Measurements from ENCODE around the gene TECPR2. TPM values are rescaled to one million over a fixed set of nuclear protein-coding genes. Genes with fewer than 3 reads are reported as not detected.

Gene TECPR2
- total RNA-seq, 1 donor from 2014 or later = 8.4 TPM

DNA sequence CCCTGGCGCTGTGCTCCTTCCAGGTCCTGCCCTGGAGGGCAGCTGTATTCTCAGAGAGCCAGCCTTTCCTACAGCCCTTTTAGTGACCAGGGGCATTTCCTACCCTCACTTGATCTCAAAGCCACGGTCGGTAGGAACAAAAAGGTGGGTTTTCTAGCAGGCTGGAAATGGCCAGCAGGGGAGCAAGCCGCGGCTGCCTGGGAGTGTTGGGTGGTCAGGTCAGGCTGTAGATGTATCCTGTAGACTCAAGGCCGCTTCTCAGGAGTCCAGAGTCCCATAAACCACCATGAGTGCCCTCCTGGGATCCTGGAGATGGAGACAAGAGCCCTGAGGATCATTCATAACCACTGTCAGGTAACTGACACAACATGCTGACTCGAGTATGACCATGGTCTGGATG lies 18.7 kb upstream of the TECPR2 start:
- no peaks in the 10 kb centered on the region for H3K4me1 ChIP-seq
- H3K9ac ChIP-seq = no peak overlapping the region
- H3K27me3 Mint-ChIP-seq (ENCODE audit: insufficient read depth, low read depth) = peaks cover 5% of the 10 kb centered on the region
- no peaks in the 10 kb centered on the region for H3K36me3 ChIP-seq
- H3K4me3 Mint-ChIP-seq = no peak overlapping the region
- TF ChIP-seq EZH2phosphoT487 (IDR thresholded peaks at IDR 0.05) (no peak), EZH2 (IDR thresholded peaks at IDR 0.05) (no peak)
- TF ChIP-seq, protein P1, sequence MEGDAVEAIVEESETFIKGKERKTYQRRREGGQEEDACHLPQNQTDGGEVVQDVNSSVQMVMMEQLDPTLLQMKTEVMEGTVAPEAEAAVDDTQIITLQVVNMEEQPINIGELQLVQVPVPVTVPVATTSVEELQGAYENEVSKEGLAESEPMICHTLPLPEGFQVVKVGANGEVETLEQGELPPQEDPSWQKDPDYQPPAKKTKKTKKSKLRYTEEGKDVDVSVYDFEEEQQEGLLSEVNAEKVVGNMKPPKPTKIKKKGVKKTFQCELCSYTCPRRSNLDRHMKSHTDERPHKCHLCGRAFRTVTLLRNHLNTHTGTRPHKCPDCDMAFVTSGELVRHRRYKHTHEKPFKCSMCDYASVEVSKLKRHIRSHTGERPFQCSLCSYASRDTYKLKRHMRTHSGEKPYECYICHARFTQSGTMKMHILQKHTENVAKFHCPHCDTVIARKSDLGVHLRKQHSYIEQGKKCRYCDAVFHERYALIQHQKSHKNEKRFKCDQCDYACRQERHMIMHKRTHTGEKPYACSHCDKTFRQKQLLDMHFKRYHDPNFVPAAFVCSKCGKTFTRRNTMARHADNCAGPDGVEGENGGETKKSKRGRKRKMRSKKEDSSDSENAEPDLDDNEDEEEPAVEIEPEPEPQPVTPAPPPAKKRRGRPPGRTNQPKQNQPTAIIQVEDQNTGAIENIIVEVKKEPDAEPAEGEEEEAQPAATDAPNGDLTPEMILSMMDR (IDR thresholded peaks at IDR 0.05) = no peak
- H3K4me3 ChIP-seq = no peak overlapping the region
- no peak for DNase-seq (ENCODE audit: low spot score)
- no peaks in the 10 kb centered on the region for H3K9me3 ChIP-seq (ENCODE audit: low read depth)
- no peaks in the 10 kb centered on the region for H3F3A ChIP-seq (ENCODE audit: low read depth)
- H2AFZ ChIP-seq (replicated peaks) = no peak overlapping the region
- no peaks in the 10 kb centered on the region for H3K79me2 ChIP-seq (ENCODE audit: low read depth)
- H3K9me3 Mint-ChIP-seq = no peaks in the 10 kb centered on the region
- H3K36me3 Mint-ChIP-seq = peaks cover 12% of the 10 kb centered on the region
- H3K27ac ChIP-seq = no peak overlapping the region
- H4K20me1 ChIP-seq (ENCODE audit: low read depth) = no peaks in the 10 kb centered on the region
- H3K27me3 ChIP-seq = no peaks in the 10 kb centered on the region
- no peak overlapping the region for H3K27ac Mint-ChIP-seq
- H3K4me1 Mint-ChIP-seq = no peaks in the 10 kb centered on the region
- H3K4me2 ChIP-seq = no peak overlapping the region

GRCh38 chr14:102344485-102344884 lies 18.3 kb upstream of the TECPR2 start:
- H3K4me2 ChIP-seq = no peak overlapping the region
- no peaks in the 10 kb centered on the region for H3K36me3 ChIP-seq
- Mint-ChIP-seq H3K27ac (no peak overlapping the region), H3K36me3 (peaks cover 12% of the 10 kb centered on the region), H3K4me1 (no peaks in the 10 kb centered on the region), H3K9me3 (no peaks in the 10 kb centered on the region), H3K4me3 (no peak overlapping the region), H3K27me3 (ENCODE audit: insufficient read depth, low read depth) (peaks cover 3% of the 10 kb centered on the region)
- no peaks in the 10 kb centered on the region for H3K27me3 ChIP-seq
- H3K9ac ChIP-seq = no peak overlapping the region
- no peaks in the 10 kb centered on the region for H3K9me3 ChIP-seq (ENCODE audit: low read depth)
- no peaks in the 10 kb centered on the region for H4K20me1 ChIP-seq (ENCODE audit: low read depth)
- H2AFZ ChIP-seq (replicated peaks) = no peak overlapping the region
- DNase-seq (ENCODE audit: low spot score) = no peak
- no peaks in the 10 kb centered on the region for H3K79me2 ChIP-seq (ENCODE audit: low read depth)
- no peak overlapping the region for H3K27ac ChIP-seq
- H3K4me1 ChIP-seq = no peaks in the 10 kb centered on the region
- TF ChIP-seq EZH2phosphoT487 (IDR thresholded peaks at IDR 0.05) (no peak), EZH2 (IDR thresholded peaks at IDR 0.05) (no peak)
- TF ChIP-seq, protein P1 (IDR thresholded peaks at IDR 0.05) = no peak
- H3F3A ChIP-seq (ENCODE audit: low read depth) = no peaks in the 10 kb centered on the region
- no peak overlapping the region for H3K4me3 ChIP-seq

DNA sequence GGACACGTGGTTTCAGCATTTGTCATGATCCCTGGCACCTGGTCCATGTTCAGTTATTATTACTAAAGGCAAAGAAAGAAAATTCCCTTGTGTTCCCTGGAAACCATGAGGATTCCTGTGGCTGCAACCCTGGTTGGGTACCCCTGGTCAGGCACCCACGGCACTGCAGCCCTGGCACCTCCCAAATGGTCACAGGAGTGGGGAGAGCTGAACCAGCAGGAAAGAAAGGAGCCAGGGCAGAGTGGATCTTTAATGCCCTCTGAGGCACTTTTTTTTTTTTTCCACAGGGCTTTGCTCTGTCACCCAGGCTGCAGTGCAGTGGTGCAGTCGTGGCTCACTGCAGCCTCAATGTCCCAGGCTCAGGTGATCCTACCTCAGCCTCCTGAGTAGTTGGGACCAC lies 17.5 kb upstream of the TECPR2 start:
- no peak for TF ChIP-seq EZH2 (IDR thresholded peaks at IDR 0.05)
- TF ChIP-seq, protein P1 (IDR thresholded peaks at IDR 0.05) = no peak
- TF ChIP-seq EZH2phosphoT487 (IDR thresholded peaks at IDR 0.05) = no peak
- no peak for DNase-seq (ENCODE audit: low spot score)
- Histone ChIP-seq H2AFZ (replicated peaks) (no peak overlapping the region), H3K9me3 (ENCODE audit: low read depth) (no peaks in the 10 kb centered on the region), H3K4me2 (no peak overlapping the region), H3K27ac (no peak overlapping the region), H4K20me1 (ENCODE audit: low read depth) (no peaks in the 10 kb centered on the region), H3K79me2 (ENCODE audit: low read depth) (no peaks in the 10 kb centered on the region), H3K9ac (no peak overlapping the region), H3K4me3 (no peak overlapping the region), H3K4me1 (no peaks in the 10 kb centered on the region), H3F3A (ENCODE audit: low read depth) (no peaks in the 10 kb centered on the region), H3K27me3 (no peaks in the 10 kb centered on the region), H3K36me3 (no peaks in the 10 kb centered on the region)
- no peak overlapping the region for H3K4me3 Mint-ChIP-seq
- H3K27me3 Mint-ChIP-seq (ENCODE audit: insufficient read depth, low read depth) = peaks cover 3% of the 10 kb centered on the region
- no peaks in the 10 kb centered on the region for H3K9me3 Mint-ChIP-seq
- H3K27ac Mint-ChIP-seq = no peak overlapping the region
- H3K36me3 Mint-ChIP-seq = peaks cover 12% of the 10 kb centered on the region
- no peaks in the 10 kb centered on the region for H3K4me1 Mint-ChIP-seq

Data from neural progenitor cell (in vitro differentiated cells).